Colon (tissue), 2 donors: ENCODE results near the gene ATP1A1.

Experiments used
- FAIRE-seq: peaks from 2 replicates; lab custom pipeline; 2012; peaks lifted over from hg19 to GRCh38; lab: Jason Lieb, UNC
- donor health status: control.
- donor health status: control.

Gene ATP1A1

GRCh38 chr1:116415200-116415698 lies 42.2 kb downstream of the ATP1A1 start:
- FAIRE-seq, result no peak

- FAIRE-seq, result no peak
Observed at GRCh38 chr1:116415699-116416533, 42.9 kb downstream of the ATP1A1 start.

GRCh38 chr1:116416854-116417513 lies 43.9 kb downstream of the ATP1A1 start:
- no peak for FAIRE-seq

GRCh38 chr1:116417678-116418077 lies 44.6 kb downstream of the ATP1A1 start:
- FAIRE-seq, result no peak

GRCh38 chr1:116418091-116418830 lies 45.2 kb downstream of the ATP1A1 start:
- FAIRE-seq, result no peak

- FAIRE-seq, result no peak
Observed at GRCh38 chr1:116420417-116421200, 47.6 kb downstream of the ATP1A1 start.

GRCh38 chr1:116424438-116424837 lies 51.4 kb downstream of the ATP1A1 start:
- no peak for FAIRE-seq

- FAIRE-seq, result no peak
Observed at GRCh38 chr1:116424863-116425262, 51.8 kb downstream of the ATP1A1 start.

GRCh38 chr1:116425987-116426386 lies 52.9 kb downstream of the ATP1A1 start:
- FAIRE-seq, result no peak

GRCh38 chr1:116426401-116426800 lies 53.4 kb downstream of the ATP1A1 start:
- FAIRE-seq, result no peak

GRCh38 chr1:116428576-116428975 lies 55.5 kb downstream of the ATP1A1 start:
- FAIRE-seq, result no peak

GRCh38 chr1:116429821-116430374 lies 56.9 kb downstream of the ATP1A1 start:
- FAIRE-seq, result no peak

- no peak for FAIRE-seq
Observed at GRCh38 chr1:116431870-116432500, 58.9 kb downstream of the ATP1A1 start.

GRCh38 chr1:116432655-116433265 lies 59.7 kb downstream of the ATP1A1 start:
- no peak for FAIRE-seq

GRCh38 chr1:116433275-116434257 lies 60.5 kb downstream of the ATP1A1 start:
- no peak for FAIRE-seq

GRCh38 chr1:116434849-116435248 lies 61.8 kb downstream of the ATP1A1 start:
- FAIRE-seq, result no peak

GRCh38 chr1:116435806-116436610 lies 63.0 kb downstream of the ATP1A1 start:
- FAIRE-seq, result no peak

- no peak for FAIRE-seq
Observed at GRCh38 chr1:116436611-116436970, 63.5 kb downstream of the ATP1A1 start.

GRCh38 chr1:116439701-116440100 lies 66.7 kb downstream of the ATP1A1 start:
- FAIRE-seq, result no peak
